HG02763 (cell line): ENCODE data around the gene ASRGL1.

ENCODE experiments used
- ATAC-seq: cut with Tn5 transposase; IDR thresholded peaks from one replicate; pipeline ENCODE4 v1.9.1; 2021; ENCODE audit warnings: mild to moderate bottlenecking, moderate library complexity; ENCODE audit not compliant: unreplicated experiment

ASRGL1 gene

DNA sequence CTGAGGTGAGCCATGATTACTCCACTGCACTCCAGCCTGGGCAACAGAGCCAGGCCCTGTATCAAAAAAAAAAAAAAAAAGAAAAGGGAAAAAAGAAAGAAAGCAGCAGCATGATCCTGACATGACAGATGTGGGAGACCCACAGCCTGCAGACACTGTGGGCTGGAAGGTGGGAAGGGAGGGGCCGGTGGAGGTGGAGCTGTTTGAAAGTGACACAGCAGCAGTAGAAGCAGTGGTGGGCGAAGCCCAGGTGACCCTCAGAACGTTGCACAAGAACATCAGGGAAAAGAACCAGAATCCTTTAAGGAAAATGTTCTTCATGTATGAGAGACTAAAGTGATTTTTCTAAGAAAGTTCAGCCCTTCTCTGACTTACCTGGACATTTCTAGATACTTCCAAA, 55.3 kb downstream of the ASRGL1 start:
- no peak for ATAC-seq

DNA sequence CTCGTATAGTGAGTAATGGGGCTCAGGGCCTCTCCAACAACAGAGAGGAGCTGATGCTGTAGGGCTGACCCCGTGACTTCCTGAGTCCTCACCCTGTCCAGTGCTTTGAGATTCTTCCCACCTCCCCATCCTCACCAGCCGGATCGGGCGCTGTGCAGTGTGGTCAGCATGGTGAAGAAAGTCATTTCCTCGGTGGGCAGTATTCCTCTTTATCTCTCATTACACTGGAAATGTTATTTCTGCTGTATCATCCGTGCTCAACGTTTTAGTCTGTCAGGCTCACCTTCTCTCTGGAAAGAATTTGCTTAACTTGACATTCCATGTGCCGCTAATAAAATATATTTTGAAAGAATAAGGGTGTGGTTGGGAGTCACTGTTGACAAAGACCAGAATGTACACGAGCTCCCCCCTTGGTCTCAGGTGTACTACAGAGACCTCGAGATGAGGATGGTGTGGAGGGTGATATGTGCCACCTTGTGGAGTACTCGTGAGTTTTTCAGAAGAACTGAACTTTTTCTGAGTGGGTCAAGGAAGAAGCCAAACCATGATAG, 55.9 kb downstream of the ASRGL1 start:
- no peak for ATAC-seq

DNA sequence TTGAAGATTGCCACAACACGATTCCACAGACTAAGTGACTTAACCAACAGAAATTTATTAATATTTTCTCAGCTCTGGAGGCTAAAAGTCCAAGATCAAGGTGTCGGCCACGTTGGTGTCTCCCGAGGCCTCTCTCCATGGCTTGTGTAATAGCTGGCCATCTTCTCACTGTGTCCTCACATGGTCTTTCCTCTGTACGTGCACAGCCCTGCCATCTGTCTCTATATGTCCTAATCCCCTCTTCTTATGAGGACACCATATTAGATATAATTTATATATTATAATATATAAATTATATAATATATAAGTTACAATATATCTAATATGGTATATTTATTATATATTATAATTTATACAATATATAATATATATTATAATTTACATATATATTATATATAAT, 56.5 kb downstream of the ASRGL1 start:
- ATAC-seq: no peak

DNA sequence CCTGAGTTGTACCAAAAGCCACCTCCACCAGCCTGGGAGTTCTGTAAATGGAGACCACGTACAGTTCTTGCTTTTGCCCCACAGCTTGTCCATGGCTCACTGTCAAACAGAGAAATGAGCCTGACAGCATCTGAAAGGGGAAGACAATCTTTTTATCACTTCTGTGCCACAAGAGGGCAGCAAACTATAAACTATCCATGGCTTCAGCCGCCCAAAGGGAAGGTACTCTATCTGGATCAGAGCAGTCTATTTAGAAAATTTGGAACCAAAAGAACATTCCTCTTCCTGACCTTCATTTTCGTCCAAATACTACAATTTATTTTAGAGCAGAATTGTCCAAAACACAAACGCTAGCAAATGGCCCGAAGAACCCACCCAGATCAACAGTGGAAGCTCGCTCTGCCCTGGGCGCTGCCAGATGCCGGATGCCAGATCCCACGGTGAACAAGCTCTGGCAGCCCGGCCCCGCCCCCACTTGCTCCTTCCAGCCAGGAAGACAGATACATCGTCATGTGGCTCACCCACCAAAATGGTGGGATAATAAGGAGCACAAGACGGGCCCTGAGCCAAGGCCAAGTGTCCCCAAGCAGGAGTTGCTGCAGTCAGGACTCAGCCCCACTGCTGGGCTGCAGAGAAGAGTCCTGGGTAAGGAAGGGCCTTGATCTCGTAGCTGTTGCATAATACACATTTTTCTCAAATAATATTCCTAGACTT, 57.7 kb downstream of the ASRGL1 start:
- ATAC-seq: no peak

GRCh38 chr11:62395885-62396551, 58.8 kb downstream of the ASRGL1 start:
- ATAC-seq: no peak

- no peak for ATAC-seq
Observed at GRCh38 chr11:62398011-62398994, 61.1 kb downstream of the ASRGL1 start.

GRCh38 chr11:62399172-62399877, 62.1 kb downstream of the ASRGL1 start:
- ATAC-seq: no peak

DNA sequence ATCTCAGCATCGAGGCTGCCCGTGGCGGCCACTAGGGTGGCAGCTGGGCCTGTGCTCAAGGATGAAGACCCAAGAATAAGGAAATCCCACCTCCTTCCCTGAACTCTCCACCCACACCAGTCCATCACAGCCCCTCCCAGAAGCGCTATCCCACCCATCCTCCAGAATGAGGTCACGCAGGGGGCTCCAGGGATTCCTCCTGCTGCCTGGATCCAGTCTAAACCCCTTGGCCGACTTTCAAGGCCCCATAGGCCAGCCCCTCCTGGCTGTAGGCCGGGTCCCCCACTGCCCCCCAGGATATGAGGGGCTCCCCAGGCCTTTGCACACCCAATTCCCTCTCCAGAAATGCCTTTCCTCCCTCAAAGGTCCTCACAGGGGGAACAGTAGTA, 62.6 kb downstream of the ASRGL1 start:
- ATAC-seq: no peak

GRCh38 chr11:62400281-62400680, 63.0 kb downstream of the ASRGL1 start:
- ATAC-seq: no peak

DNA sequence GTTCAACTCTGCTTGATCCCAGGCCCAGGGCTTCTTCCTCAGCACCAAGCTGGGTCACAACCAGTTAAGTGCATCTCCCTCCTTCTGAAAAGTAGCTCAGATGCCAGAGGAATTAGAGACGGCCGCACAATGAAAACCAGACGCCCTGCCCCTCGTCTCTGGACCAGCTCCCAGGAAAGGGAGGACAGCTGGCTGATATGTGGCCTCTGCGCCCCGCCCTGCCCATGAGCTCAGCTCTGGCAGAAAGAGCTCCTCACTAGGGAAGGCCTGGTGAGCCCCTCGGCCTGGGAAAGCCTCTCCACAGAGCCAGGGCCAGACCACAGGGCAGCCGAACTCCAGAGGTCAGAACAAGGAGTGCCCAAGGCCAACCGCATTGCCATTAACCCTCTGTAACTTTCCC, 63.5 kb downstream of the ASRGL1 start:
- no peak for ATAC-seq

GRCh38 chr11:62401356-62401755, 64.1 kb downstream of the ASRGL1 start:
- ATAC-seq: no peak

- no peak for ATAC-seq
Observed at GRCh38 chr11:62401811-62402210, 64.6 kb downstream of the ASRGL1 start.

GRCh38 chr11:62402226-62402959, 65.1 kb downstream of the ASRGL1 start:
- ATAC-seq: no peak

GRCh38 chr11:62402960-62403730, 65.9 kb downstream of the ASRGL1 start:
- no peak for ATAC-seq

DNA sequence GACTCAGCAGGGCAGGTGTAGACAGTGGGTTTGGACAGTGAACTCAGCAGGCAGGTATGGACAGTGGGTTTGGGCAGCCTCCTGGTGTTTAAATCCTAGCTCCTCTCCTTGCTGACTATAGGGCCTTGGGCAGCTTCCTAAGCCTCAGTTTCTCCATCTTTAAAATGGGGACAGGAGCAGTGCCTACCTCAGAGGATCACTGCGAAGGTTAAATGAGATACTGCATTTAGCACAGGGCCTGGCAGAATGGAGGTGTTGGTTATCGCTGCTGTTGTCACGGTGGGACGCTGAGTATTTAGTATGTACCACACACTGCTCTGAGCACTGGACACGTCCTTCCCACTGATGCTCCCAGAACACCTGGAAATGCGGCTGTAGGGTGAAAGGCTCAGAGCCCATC, 67.2 kb downstream of the ASRGL1 start:
- no peak for ATAC-seq

GRCh38 chr11:62404901-62405300, 67.7 kb downstream of the ASRGL1 start:
- no peak for ATAC-seq

DNA sequence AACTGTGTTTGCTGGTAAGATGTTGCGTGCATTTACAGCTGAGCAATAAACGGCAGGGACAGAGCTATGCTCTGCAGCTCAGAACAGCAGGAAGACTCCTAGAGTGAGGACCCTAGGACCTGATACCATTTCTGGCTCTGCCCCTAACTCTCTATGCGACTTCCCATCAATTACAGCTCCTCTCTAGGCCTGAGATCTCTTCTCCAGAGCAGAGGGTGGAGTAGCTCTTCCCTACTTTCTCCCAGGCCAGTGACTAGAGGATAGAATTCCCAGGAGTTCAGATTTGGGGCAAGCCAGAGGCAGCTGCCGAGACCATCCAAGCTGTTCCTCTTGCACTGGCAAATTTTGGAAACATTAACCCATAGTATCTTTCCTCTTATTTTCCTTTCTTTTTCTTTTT, 68.8 kb downstream of the ASRGL1 start:
- ATAC-seq: no peak

DNA sequence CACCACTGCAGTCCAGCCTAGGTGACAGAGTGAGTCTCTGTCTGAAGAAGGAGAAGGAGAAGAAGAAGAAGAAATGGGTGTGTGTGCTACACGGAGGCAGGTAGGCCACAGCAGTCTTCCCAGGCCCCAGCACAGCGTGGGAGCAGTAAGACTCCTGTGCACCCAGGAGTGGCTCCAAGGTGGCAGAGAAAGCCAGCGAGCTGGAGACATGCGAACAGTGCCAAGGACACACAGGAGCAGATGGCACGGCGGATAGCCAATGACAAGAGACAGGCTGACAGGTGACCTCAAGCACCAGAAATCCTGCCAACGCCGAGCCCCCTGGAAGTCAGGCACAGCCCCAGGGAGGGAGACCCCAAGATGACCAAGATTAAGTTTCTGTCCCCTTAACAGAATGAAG, 72.6 kb downstream of the ASRGL1 start:
- ATAC-seq: no peak

- no peak for ATAC-seq
Observed at GRCh38 chr11:62410972-62411371, 73.7 kb downstream of the ASRGL1 start.
